GM21526 (cell line): ENCODE measurements around the gene DCAF12L1.

Experiments
- ATAC-seq: cut with Tn5 transposase; IDR thresholded peaks from one replicate; pipeline ENCODE4 v1.9.1; 2021; ENCODE audit warnings: moderate library complexity; ENCODE audit not compliant: unreplicated experiment, low FRiP score

The DCAF12L1 gene

GRCh38 chrX:126552313-126553022, at the start of gene DCAF12L1:
Gene DCAF12L1 (minus strand): TSS chrX:126552814. CDS start chrX:126552608, 206 bp downstream.
- no peak for ATAC-seq

- no peak for ATAC-seq
Measured at GRCh38 chrX:126580877-126581276, 28.3 kb upstream of the DCAF12L1 start.

GRCh38 chrX:126575911-126576310, 23.3 kb upstream of the DCAF12L1 start:
- no peak for ATAC-seq

- no peak for ATAC-seq
Measured at GRCh38 chrX:126557151-126557550, 4.5 kb upstream of the DCAF12L1 start.

- no peak for ATAC-seq
Measured at GRCh38 chrX:126551725-126552312, 795 bp downstream of the DCAF12L1 start.

GRCh38 chrX:126551306-126551705, 1.3 kb downstream of the DCAF12L1 start:
- no peak for ATAC-seq

- ATAC-seq: no peak
Measured at GRCh38 chrX:126550816-126551215, 1.8 kb downstream of the DCAF12L1 start.

- ATAC-seq: no peak
Measured at GRCh38 chrX:126509923-126510322, 42.7 kb downstream of the DCAF12L1 start.
